Duodenal mucosa (tissue), 2 donors: Measurements from ENCODE around the gene SORD.
"Not testable (repeated sequence)": the region's sequence is repeated elsewhere in the genome, so short reads cannot be mapped to it uniquely, and the experiment has no call there.

ENCODE experiments used
- H3K27ac ChIP-seq: one replicate; pipeline ENCODE4 v1.7.0; 2013; ENCODE audit warnings: low read depth, low read length
- H3K27me3 ChIP-seq, 2 donors: one replicate each; pipeline ENCODE4 v1.7.0; 2013; ENCODE audit warnings: low read length in 2 of 2, control low read depth in 1 of 2; ENCODE audit not compliant: insufficient read depth in 2 of 2, control insufficient read depth in 1 of 2
- H3K36me3 ChIP-seq, 2 donors: one replicate each; pipeline ENCODE4 v1.7.0; 2013; ENCODE audit warnings: low read length in 2 of 2, control low read depth in 1 of 2; ENCODE audit not compliant: insufficient read depth in 2 of 2, control insufficient read depth in 1 of 2
- H3K4me1 ChIP-seq, 2 donors: one replicate each; pipeline ENCODE4 v1.7.0; 2013; ENCODE audit warnings: low read length in 2 of 2, control low read depth in 1 of 2; ENCODE audit not compliant: insufficient read depth in 2 of 2, control insufficient read depth in 1 of 2
- H3K4me3 ChIP-seq, 2 donors: one replicate each; pipeline ENCODE4 v1.7.0; 2013; ENCODE audit warnings: low read length in 2 of 2, low read depth in 1 of 2
- H3K9ac ChIP-seq, 2 donors: one replicate each; pipeline ENCODE4 v1.7.0; 2013; ENCODE audit warnings: low read length in 2 of 2, low read depth in 1 of 2
- H3K9me3 ChIP-seq, 2 donors: one replicate each; pipeline ENCODE4 v1.7.0; 2013; ENCODE audit warnings: low read length in 2 of 2, control low read depth in 1 of 2; ENCODE audit not compliant: control insufficient read depth in 1 of 2

Gene SORD

GRCh38 chr15:45024649-45025048 lies 1.7 kb downstream of the SORD start:
- not testable (repeated sequence) for H3K36me3 ChIP-seq, H3K4me3 ChIP-seq, H3K9ac ChIP-seq, H3K27me3 ChIP-seq, H3K27ac ChIP-seq, H3K9me3 ChIP-seq
- H3K4me1 ChIP-seq = peaks cover 18% of the 10 kb centered on the region in 2 donors

- peaks cover 18% of the 10 kb centered on the region in 2 donors for H3K4me1 ChIP-seq
- H3K9me3 ChIP-seq, H3K36me3 ChIP-seq, H3K27me3 ChIP-seq, H3K9ac ChIP-seq, H3K27ac ChIP-seq, H3K4me3 ChIP-seq: not testable (repeated sequence)
Measured at GRCh38 chr15:45025627-45026026, 2.6 kb downstream of the SORD start.

- peaks cover 18% of the 10 kb centered on the region in 2 donors for H3K4me1 ChIP-seq
- H3K4me3 ChIP-seq = no peak overlapping the region
- H3K9me3 ChIP-seq = no peaks in the 10 kb centered on the region
- H3K36me3 ChIP-seq = peaks cover 0 to 13% of the 10 kb centered on the region in 2 donors
- no peaks in the 10 kb centered on the region for H3K27me3 ChIP-seq
- H3K27ac ChIP-seq = no peak overlapping the region
- no peak overlapping the region for H3K9ac ChIP-seq
Measured at GRCh38 chr15:45026651-45027190, 3.7 kb downstream of the SORD start.

- no peaks in the 10 kb centered on the region for H3K27me3 ChIP-seq
- peaks cover 17 to 18% of the 10 kb centered on the region in 2 donors for H3K4me1 ChIP-seq
- H3K27ac ChIP-seq = no peak overlapping the region
- no peak overlapping the region for H3K9ac ChIP-seq
- H3K4me3 ChIP-seq = no peak overlapping the region
- H3K36me3 ChIP-seq = peaks cover 0 to 13% of the 10 kb centered on the region in 2 donors
- no peaks in the 10 kb centered on the region for H3K9me3 ChIP-seq
Measured at GRCh38 chr15:45027220-45027619, 4.2 kb downstream of the SORD start.

- H3K4me1 ChIP-seq = peaks cover 7 to 8% of the 10 kb centered on the region in 2 donors
- H3K27me3 ChIP-seq = no peaks in the 10 kb centered on the region
- H3K4me3 ChIP-seq = no peak overlapping the region
- no peak overlapping the region for H3K9ac ChIP-seq
- peaks cover 0 to 13% of the 10 kb centered on the region in 2 donors for H3K36me3 ChIP-seq
- no peaks in the 10 kb centered on the region for H3K9me3 ChIP-seq
- H3K27ac ChIP-seq = no peak overlapping the region
Measured at GRCh38 chr15:45030743-45031142, 7.7 kb downstream of the SORD start.

- not testable (repeated sequence) for H3K9me3 ChIP-seq, H3K4me1 ChIP-seq, H3K27me3 ChIP-seq, H3K27ac ChIP-seq, H3K4me3 ChIP-seq, H3K9ac ChIP-seq
- peaks cover 0 to 13% of the 10 kb centered on the region in 2 donors for H3K36me3 ChIP-seq
Measured at GRCh38 chr15:45031522-45032028, 8.6 kb downstream of the SORD start.

- H3K4me1 ChIP-seq, H3K27me3 ChIP-seq, H3K4me3 ChIP-seq, H3K27ac ChIP-seq, H3K9me3 ChIP-seq, H3K9ac ChIP-seq: not testable (repeated sequence)
- peaks cover 0 to 13% of the 10 kb centered on the region in 2 donors for H3K36me3 ChIP-seq
Measured at GRCh38 chr15:45032501-45032900, 9.5 kb downstream of the SORD start.

GRCh38 chr15:45034087-45034486 lies 11.1 kb downstream of the SORD start:
- H3K27me3 ChIP-seq, H3K27ac ChIP-seq, H3K4me1 ChIP-seq, H3K9ac ChIP-seq, H3K9me3 ChIP-seq, H3K4me3 ChIP-seq: not testable (repeated sequence)
- H3K36me3 ChIP-seq = peaks cover 0 to 11% of the 10 kb centered on the region in 2 donors

- not testable (repeated sequence) for H3K36me3 ChIP-seq, H3K9ac ChIP-seq, H3K27ac ChIP-seq, H3K27me3 ChIP-seq, H3K9me3 ChIP-seq, H3K4me1 ChIP-seq, H3K4me3 ChIP-seq
Measured at GRCh38 chr15:45034600-45035375, 11.8 kb downstream of the SORD start.

GRCh38 chr15:45036812-45037781 lies 14.1 kb downstream of the SORD start:
- not testable (repeated sequence) for H3K9me3 ChIP-seq, H3K4me3 ChIP-seq, H3K27ac ChIP-seq, H3K27me3 ChIP-seq, H3K9ac ChIP-seq, H3K4me1 ChIP-seq, H3K36me3 ChIP-seq
